GM23338 (cell line): ENCODE data around the gene TIGD7. TPM values are rescaled to one million over a fixed set of nuclear protein-coding genes. Genes with fewer than 3 reads are reported as not detected.

Experiments used
- ATAC-seq: fragments of 200-7000 bp; cut with Tn5 transposase; 3 replicates; pipeline ENCODE4 v1.9.1; 2020
- DNase-seq: peaks from one replicate; pipeline ENCODE4 v3.0.0-alpha.2; 2015; ENCODE audit warnings: low spot score
- H2AFZ ChIP-seq: fragments of 200-600 bp; sonication (generic); 2 replicates; pipeline ENCODE4 v1.8.0; 2016; ENCODE audit warnings: antibody characterized with exemption, mild to moderate bottlenecking, moderate library complexity
- H3F3A ChIP-seq: fragments of 200-600 bp; sonication (generic); replicated peaks from 2 replicates; pipeline ENCODE4 v1.8.0; 2017; ENCODE audit warnings: antibody characterized with exemption, mixed run types, low read depth
- H3K27ac ChIP-seq: fragments of 200-600 bp; sonication (generic); 2 replicates; pipeline ENCODE4 v1.6.1; 2016; ENCODE audit warnings: low read depth
- H3K27me3 ChIP-seq: fragments of 200-600 bp; sonication (generic); 2 replicates; pipeline ENCODE4 v1.8.0; 2016; ENCODE audit warnings: mild to moderate bottlenecking, mixed run types, moderate library complexity; ENCODE audit not compliant: insufficient read depth
- H3K36me3 ChIP-seq: fragments of 200-600 bp; sonication (generic); 2 replicates; pipeline ENCODE4 v1.8.0; 2016; ENCODE audit warnings: mild to moderate bottlenecking; ENCODE audit not compliant: insufficient read depth
- H3K4me1 ChIP-seq: fragments of 200-600 bp; sonication (generic); 2 replicates; pipeline ENCODE4 v1.8.0; 2016; ENCODE audit warnings: mild to moderate bottlenecking, moderate library complexity; ENCODE audit not compliant: insufficient read depth
- H3K4me2 ChIP-seq: fragments of 200-600 bp; sonication (generic); 2 replicates; pipeline ENCODE4 v1.7.1; 2017; ENCODE audit warnings: mixed run types
- H3K4me3 ChIP-seq: fragments of 200-600 bp; sonication (generic); 2 replicates; pipeline ENCODE4 v1.6.1; 2016; ENCODE audit warnings: mixed run types
- H3K79me2 ChIP-seq: fragments of 200-600 bp; sonication (generic); replicated peaks from 2 replicates; pipeline ENCODE4 v1.8.0; 2017; ENCODE audit warnings: mild to moderate bottlenecking; ENCODE audit not compliant: insufficient read depth
- H3K9me2 ChIP-seq: fragments of 200-600 bp; sonication (generic); 2 replicates; pipeline ENCODE4 v1.8.0; 2017; ENCODE audit not compliant: insufficient read depth
- H4K20me1 ChIP-seq: fragments of 200-600 bp; sonication (generic); replicated peaks from 2 replicates; pipeline ENCODE4 v1.8.0; 2017; ENCODE audit warnings: mild to moderate bottlenecking; ENCODE audit not compliant: insufficient read depth
- H3K27ac Mint-ChIP-seq: 2 replicates; pipeline ENCODE4 v1.8.0; 2020; ENCODE audit warnings: inconsistent platforms, mild to moderate bottlenecking, moderate library complexity, mixed read lengths
- H3K27me3 Mint-ChIP-seq: 3 replicates; pipeline ENCODE4 v1.8.0; 2022; ENCODE audit warnings: low read depth, mild to moderate bottlenecking, moderate library complexity, mixed read lengths, inconsistent platforms; ENCODE audit not compliant: insufficient read depth, poor library complexity
- H3K36me3 Mint-ChIP-seq: 3 replicates; pipeline ENCODE4 v1.8.0; 2021; ENCODE audit warnings: low read depth, mild to moderate bottlenecking, inconsistent platforms, moderate library complexity, mixed read lengths
- H3K4me1 Mint-ChIP-seq: 3 replicates; pipeline ENCODE4 v1.8.0; 2020; ENCODE audit warnings: mild to moderate bottlenecking, inconsistent platforms, mixed read lengths
- H3K4me3 Mint-ChIP-seq: 3 replicates; pipeline ENCODE4 v1.8.0; 2021; ENCODE audit warnings: moderate library complexity, mild to moderate bottlenecking, inconsistent platforms, mixed read lengths
- H3K9me3 Mint-ChIP-seq: 3 replicates; pipeline ENCODE4 v1.8.0; 2020; ENCODE audit warnings: moderate library complexity, mild to moderate bottlenecking, inconsistent platforms, mixed read lengths
- EZH2 ChIP-seq: fragments of 200-600 bp; sonication (generic); IDR thresholded peaks from one replicate; pipeline ENCODE4 v1.8.0; 2017; ENCODE audit warnings: antibody characterized with exemption, mild to moderate bottlenecking, low read depth; ENCODE audit not compliant: unreplicated experiment
- EZH2phosphoT487 ChIP-seq: fragments of 200-600 bp; sonication (generic); IDR thresholded peaks from one replicate; pipeline ENCODE4 v1.8.1; 2018; ENCODE audit warnings: antibody characterized with exemption; ENCODE audit not compliant: unreplicated experiment
- JUNB ChIP-seq: IDR thresholded peaks from one replicate; pipeline ENCODE4 v1.6.1; 2016; ENCODE audit warnings: antibody characterized with exemption; ENCODE audit not compliant: unreplicated experiment
- NANOG ChIP-seq: IDR thresholded peaks from 2 replicates; pipeline ENCODE4 v1.6.1; 2016; ENCODE audit warnings: antibody characterized with exemption, borderline replicate concordance
- POLR2AphosphoS5 ChIP-seq: IDR thresholded peaks from 2 replicates; pipeline ENCODE4 v1.6.1; 2016; ENCODE audit warnings: antibody characterized with exemption, low read depth
- STAT1 ChIP-seq: IDR thresholded peaks from one replicate; pipeline ENCODE4 v1.6.1; 2016; ENCODE audit warnings: antibody characterized with exemption; ENCODE audit not compliant: unreplicated experiment
- ZNF114 ChIP-seq: fragments of 250-450 bp; sonication (Bioruptor Pico); IDR thresholded peaks from 2 replicates; pipeline ENCODE4 v1.5.0; 2020; ENCODE audit warnings: mild to moderate bottlenecking, moderate library complexity
- polyA plus RNA-seq: library from polyadenylated mRNA; unstranded; fragments of >200 nt; fragmentation: Nextera tagmentation; extraction: Ambion mirVana; gene quantifications from 2 replicates; pipeline ENCODE4 v1.2.1, GENCODE V29; 2016
- total RNA-seq: library from RNA; depleted of rRNA; stranded (reverse); fragments of >200 nt; shearing (Covaris generic); gene quantifications from 2 replicates; pipeline ENCODE4 v1.2.3, GENCODE V29; 2014
- TF ChIP-seq, protein P1 (sequence below): IDR thresholded peaks from one replicate; pipeline ENCODE4 v1.6.1; 2018; ENCODE audit warnings: antibody characterized with exemption; ENCODE audit not compliant: unreplicated experiment
- TF ChIP-seq, protein P2 (sequence below), 2 experiments: fragments of 200-600 bp in 1 of 2; sonication (generic) in 1 of 2; conservative IDR thresholded peaks; 2 replicates each; pipeline versions ENCODE4 v1.5.1 to v1.6.1; 2016 to 2017; ENCODE audit warnings: antibody characterized with exemption in 2 of 2, low read depth in 2 of 2, mild to moderate bottlenecking in 2 of 2, moderate library complexity in 1 of 2

TIGD7 gene
- total and polyA plus RNA-seq, 2 experiments from 2014 or later = 3.9 to 8.0 TPM

GRCh38 chr16:3348547-3349167 lies 43.4 kb upstream of the TIGD7 start (continued):
- TF ChIP-seq, protein P1, sequence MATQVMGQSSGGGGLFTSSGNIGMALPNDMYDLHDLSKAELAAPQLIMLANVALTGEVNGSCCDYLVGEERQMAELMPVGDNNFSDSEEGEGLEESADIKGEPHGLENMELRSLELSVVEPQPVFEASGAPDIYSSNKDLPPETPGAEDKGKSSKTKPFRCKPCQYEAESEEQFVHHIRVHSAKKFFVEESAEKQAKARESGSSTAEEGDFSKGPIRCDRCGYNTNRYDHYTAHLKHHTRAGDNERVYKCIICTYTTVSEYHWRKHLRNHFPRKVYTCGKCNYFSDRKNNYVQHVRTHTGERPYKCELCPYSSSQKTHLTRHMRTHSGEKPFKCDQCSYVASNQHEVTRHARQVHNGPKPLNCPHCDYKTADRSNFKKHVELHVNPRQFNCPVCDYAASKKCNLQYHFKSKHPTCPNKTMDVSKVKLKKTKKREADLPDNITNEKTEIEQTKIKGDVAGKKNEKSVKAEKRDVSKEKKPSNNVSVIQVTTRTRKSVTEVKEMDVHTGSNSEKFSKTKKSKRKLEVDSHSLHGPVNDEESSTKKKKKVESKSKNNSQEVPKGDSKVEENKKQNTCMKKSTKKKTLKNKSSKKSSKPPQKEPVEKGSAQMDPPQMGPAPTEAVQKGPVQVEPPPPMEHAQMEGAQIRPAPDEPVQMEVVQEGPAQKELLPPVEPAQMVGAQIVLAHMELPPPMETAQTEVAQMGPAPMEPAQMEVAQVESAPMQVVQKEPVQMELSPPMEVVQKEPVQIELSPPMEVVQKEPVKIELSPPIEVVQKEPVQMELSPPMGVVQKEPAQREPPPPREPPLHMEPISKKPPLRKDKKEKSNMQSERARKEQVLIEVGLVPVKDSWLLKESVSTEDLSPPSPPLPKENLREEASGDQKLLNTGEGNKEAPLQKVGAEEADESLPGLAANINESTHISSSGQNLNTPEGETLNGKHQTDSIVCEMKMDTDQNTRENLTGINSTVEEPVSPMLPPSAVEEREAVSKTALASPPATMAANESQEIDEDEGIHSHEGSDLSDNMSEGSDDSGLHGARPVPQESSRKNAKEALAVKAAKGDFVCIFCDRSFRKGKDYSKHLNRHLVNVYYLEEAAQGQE = no peak
- TF ChIP-seq NANOG (no peak), POLR2AphosphoS5 (no peak), EZH2 (no peak), EZH2phosphoT487 (no peak), ZNF114 (CRISPR knock-in tag) (no peak)
- TF ChIP-seq, protein P2, sequence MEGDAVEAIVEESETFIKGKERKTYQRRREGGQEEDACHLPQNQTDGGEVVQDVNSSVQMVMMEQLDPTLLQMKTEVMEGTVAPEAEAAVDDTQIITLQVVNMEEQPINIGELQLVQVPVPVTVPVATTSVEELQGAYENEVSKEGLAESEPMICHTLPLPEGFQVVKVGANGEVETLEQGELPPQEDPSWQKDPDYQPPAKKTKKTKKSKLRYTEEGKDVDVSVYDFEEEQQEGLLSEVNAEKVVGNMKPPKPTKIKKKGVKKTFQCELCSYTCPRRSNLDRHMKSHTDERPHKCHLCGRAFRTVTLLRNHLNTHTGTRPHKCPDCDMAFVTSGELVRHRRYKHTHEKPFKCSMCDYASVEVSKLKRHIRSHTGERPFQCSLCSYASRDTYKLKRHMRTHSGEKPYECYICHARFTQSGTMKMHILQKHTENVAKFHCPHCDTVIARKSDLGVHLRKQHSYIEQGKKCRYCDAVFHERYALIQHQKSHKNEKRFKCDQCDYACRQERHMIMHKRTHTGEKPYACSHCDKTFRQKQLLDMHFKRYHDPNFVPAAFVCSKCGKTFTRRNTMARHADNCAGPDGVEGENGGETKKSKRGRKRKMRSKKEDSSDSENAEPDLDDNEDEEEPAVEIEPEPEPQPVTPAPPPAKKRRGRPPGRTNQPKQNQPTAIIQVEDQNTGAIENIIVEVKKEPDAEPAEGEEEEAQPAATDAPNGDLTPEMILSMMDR (conservative IDR thresholded peaks at IDR 0.05; ENCODE audit: low read depth in 2 of 2) = no peak

GRCh38 chr16:3347586-3347985 lies 42.4 kb upstream of the TIGD7 start:
- no peak overlapping the region for H3K27ac ChIP-seq
- Mint-ChIP-seq H3K4me1 (no peaks in the 10 kb centered on the region), H3K9me3 (peaks cover 76% of the 10 kb centered on the region), H3K36me3 (peaks cover 14% of the 10 kb centered on the region), H3K4me3 (no peak overlapping the region), H3K27ac (no peak overlapping the region), H3K27me3 (peaks cover 2% of the 10 kb centered on the region)
- no peaks in the 10 kb centered on the region for H3K27me3 ChIP-seq
- no peaks in the 10 kb centered on the region for H4K20me1 ChIP-seq
- H3K79me2 ChIP-seq = no peaks in the 10 kb centered on the region
- H2AFZ ChIP-seq = no peak overlapping the region
- no peak overlapping the region for H3K4me3 ChIP-seq
- no peak overlapping the region for H3K4me2 ChIP-seq
- no peaks in the 10 kb centered on the region for H3K36me3 ChIP-seq
- no peak for ATAC-seq
- DNase-seq = no peak
- no peaks in the 10 kb centered on the region for H3F3A ChIP-seq
- H3K4me1 ChIP-seq = no peaks in the 10 kb centered on the region
- no peaks in the 10 kb centered on the region for H3K9me2 ChIP-seq
- TF ChIP-seq JUNB = no peak
- no peak for TF ChIP-seq ZNF114 (CRISPR knock-in tag)
- no peak for TF ChIP-seq POLR2AphosphoS5
- TF ChIP-seq, protein P1 = no peak
- no peak for TF ChIP-seq STAT1
- TF ChIP-seq, protein P2 (conservative IDR thresholded peaks at IDR 0.05; ENCODE audit: low read depth in 2 of 2) = no peak
- no peak for TF ChIP-seq NANOG
- no peak for TF ChIP-seq EZH2phosphoT487
